Activated naive CD4-positive, alpha-beta T cell (primary cell): ENCODE measurements around the gene GPSM3.

ENCODE experiments used
- DNase-seq, 4 experiments: peaks; one replicate each; lab custom pipeline; 2025; lab: John Stamatoyannopoulos, UW

GPSM3 gene

DNA sequence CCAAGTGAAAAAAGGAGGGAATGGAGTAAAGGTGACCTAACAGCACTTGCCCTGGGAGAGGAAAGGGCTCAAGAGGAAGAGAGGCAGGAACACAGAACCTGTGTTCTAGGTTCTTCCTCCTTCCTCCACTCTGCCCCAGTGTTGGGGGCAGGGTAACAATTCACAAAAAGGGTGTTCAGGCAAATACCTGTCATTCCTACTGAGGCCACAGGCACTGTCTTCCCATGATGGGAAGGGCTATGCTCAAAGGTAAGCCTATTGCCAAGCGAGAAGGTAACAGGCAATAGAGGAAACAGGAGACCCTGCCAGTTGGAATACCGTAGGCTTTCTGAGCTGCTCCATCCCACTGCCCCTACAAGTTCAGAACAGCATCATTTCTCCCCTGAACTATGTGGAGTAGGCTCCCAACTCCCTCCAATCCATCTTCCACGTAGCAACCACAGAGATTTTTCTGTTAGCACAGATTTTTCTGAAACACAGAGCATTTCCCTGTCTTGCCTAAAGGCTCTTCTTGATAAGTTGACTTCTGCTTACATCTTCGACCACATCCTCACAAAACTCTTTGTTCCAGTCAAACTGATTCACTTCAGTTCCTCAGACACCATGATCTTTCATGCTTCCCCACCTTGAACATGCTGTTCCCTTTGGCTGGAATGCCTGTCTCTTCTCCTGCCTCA is 19.3 kb downstream of the GPSM3 start:
- no peak for DNase-seq

DNA sequence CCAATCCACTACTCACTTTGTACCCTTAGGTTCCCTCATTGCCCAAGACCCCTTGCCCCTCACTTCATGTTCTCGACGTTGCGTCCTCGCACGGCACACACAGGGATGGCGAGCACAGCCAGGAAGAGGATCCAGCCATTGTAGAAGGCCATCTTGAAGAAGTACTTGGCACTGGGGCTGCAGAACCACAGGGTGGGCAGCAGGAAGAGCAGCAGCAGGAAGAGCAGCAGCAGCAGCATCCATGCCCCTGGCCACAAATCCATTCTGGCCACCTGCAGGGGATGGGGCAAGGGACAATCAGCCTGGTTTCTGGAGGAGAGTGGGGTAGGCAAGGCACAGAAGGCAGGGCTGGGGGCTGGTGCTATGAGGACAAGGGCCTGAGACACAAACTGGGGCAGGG is 21.2 kb downstream of the GPSM3 start:
- DNase-seq = no peak

DNA sequence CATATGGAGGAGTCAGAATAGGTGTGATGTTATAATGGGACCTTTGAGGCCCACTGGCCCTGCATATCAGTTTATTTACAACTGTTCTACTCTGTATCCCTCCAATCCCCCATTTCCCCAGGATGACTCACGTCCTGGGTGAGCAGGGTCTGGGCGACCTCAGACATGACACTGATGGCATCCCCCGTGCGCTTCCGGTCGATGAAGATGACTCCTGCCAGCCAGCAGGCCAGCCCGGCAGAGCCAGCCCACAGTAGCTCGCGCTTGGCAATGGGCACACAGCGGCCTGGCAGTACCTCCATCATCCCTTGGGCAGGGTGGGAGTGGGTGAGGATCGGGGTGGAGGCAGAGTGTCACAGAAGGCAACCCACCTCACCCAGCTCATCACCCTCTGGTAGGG is 22.1 kb downstream of the GPSM3 start:
- DNase-seq = no peak

GRCh38 chr6:32168807-32169591 is 23.4 kb downstream of the GPSM3 start:
- DNase-seq = no peak

DNA sequence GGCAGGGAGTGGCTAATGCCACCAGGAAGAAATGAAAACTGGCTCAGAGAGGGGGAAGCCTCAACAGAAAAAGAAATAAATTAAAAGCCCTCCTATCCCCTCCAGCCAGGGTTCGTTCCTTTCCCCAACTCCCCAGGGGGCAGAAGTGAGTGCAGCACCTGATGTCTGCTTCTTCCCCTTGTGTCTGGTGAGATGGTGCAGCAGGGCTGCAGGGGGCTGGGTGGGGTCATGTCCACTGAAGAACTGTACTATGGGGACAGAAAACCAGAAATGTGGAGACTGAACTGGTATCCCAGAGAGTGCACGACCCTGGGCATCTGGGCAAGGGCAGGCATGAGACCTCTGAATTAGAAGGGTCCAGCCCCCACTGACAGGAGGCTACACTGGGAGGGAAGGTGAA is 24.1 kb downstream of the GPSM3 start:
- no peak for DNase-seq

DNA sequence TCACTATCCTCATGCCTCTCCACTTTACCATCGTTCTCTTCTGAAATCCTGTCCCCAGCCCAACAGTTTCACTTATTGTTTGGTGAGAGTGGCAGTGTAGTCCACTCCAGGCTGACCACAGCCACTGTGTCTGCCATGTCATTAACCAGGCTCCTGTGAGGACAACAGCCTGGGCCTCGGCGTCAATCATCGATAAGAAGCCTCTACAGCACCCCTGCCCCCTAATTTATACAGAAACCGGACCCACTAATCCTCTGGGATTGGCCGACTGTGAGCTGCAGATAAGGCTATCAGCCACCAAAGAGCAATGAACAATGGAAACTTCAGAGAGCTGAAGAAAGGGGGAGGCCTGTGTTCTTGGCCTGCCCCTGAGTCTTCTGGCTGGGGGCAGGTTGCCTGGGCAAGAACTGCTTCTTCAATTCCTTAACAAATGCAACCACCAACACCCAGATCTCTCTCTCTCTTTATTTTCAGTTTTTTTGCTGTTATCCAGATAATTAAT is 24.6 kb downstream of the GPSM3 start:
- no peak for DNase-seq

GRCh38 chr6:32167154-32167760 is 25.2 kb downstream of the GPSM3 start:
- no peak for DNase-seq

- DNase-seq = no peak
These were observed 25.9 kb downstream of the GPSM3 start for GRCh38 chr6:32166411-32167061.

- DNase-seq = no peak
These were observed 28.1 kb downstream of the GPSM3 start, which contains the start of gene EGFL8 for GRCh38 chr6:32164295-32164694. Gene EGFL8, plus strand, starts transcription at chr6:32164595. Its CDS starts 1,571 bp downstream, at chr6:32166166.

DNA sequence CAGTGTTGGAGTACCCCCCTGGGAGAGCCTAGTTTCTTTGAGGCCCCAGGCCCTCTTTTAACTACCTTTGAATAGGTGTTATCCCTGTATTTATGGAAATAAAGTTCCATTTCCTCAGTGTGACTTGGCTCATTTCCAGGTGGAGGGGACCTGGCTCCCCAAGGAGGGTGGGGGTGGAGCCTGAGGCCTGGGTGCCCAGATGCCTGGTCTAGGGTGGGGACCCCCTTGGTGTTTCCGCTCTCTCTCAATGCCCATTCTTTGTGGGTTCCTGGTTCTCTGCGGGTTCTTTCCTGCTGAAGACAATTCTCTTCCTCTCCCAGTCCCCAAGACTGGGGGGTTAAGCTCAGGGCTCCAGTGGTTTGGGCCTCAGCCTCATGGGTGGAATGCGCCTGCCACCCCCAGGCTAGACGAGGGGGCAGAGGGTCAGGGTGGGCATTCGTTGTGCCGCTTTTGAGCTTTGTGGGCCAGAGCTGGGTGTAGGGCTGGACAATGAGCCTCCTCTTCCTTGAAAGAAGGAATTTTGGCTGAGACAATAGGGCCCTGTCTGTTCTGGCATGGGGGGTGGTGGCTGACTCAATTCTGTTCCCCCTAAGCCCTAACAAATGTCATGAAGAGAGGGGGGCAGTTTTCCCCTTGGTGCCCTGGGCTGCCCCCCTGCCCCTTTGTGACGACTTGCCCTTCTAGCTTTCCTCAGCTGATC is 28.7 kb downstream of the GPSM3 start:
- DNase-seq = no peak

DNA sequence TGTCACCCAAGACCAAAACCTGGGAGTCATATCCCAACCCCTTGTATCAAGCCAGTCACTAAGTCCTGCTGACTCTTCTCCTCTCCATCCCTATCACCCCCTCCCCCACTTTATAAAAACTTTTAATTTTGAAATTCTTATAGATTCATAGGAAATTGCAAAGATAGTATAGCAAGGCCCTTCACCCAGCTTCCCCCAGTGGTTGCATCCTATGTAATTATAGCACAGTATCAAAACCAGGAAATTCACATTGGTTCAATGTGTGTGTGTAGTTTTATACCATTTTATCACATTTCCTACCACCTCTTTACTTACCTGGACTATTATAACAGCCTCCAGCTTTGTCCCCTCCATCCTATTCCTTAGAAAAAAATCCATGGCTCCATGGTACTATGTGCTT is 34.4 kb downstream of the GPSM3 start:
- DNase-seq = no peak

DNA sequence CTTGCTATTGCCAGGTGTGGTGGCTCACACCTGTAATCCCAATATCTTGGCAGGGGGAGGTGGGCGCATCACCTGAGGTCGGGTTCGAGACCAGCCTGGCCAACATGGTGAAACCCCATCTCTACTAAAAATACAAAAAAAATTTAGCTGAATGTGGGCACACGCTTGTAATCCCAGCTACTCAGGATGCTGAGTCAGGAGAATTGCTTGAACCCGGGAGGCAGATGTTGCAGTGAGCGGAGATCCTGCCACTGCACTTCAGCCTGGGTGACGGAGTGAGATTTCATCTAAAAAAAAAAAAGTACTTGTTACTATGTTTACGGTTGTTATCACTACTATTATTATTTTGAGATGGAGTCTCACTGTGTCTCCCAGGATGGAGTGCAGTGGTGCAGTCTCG is 35.6 kb downstream of the GPSM3 start:
- no peak for DNase-seq

GRCh38 chr6:32154514-32155161 is 37.8 kb downstream of the GPSM3 start:
- peak in 3 of 4 experiments; percentile 36 to 42 (median 40) for DNase-seq

GRCh38 chr6:32153564-32154513 is 38.6 kb downstream of the GPSM3 start, which contains the start of gene PPT2:
Gene PPT2, plus strand, starts transcription at chr6:32154141. Its CDS starts 454 bp downstream, at chr6:32154595.
- peak; percentile 33 to 55 (median 48) for DNase-seq

- DNase-seq = no peak
These were observed 39.5 kb downstream of the GPSM3 start for GRCh38 chr6:32152769-32153563.

DNA sequence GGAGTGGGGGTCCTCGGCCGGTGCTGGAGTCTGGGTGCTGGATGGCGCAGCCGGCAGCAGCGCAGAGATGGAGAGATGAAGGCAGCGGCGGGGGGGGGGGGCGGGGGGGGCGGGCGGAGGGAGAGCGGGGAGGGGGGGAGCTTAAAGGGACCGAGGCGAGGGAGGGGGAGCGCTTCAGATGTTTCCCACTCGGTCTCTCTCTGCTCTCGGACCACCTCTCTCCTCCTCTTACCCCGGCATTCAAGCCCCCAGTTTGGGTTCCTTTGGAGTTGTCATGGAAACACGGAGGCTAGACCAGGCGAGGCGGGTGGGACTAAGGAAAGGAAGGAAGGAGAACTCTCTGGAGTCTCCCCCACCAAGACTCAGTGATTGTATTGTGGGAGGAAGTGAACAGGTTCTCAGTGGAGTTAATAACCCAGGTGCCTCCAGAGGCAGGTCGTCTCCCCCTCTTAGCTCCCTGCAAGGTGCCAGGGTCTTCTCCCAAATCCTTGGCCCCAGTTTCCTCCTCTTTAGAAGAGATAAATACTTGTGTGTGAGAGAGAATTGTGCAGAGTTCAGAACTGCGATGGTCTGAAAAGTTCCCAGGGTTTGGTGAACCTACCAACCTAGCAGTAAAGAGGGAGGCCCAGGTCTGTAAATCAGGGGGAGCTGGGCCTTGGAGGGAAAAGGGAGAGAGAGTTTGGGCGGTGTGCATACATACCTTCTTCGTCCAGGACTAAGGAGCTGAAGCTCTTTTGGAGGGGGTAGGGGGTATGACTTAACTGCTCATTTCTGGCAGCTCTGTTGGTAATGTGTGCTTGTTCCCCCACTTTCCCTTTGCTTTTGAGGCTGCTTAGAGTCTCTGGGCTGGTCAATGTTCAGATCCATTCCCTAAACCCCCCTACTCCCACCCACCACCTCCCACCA is 40.3 kb downstream of the GPSM3 start, which contains the start of gene PRRT1:
Gene PRRT1, minus strand, starts transcription at position 77 of the 906 bp plus-strand sequence. CDS start 112 bp downstream, outside the sequence.
- DNase-seq = no peak

- no peak for DNase-seq
These were observed 41.1 kb downstream of the GPSM3 start for GRCh38 chr6:32151181-32151862.
